ENCODE measurements around the gene OGDH. TPM values are rescaled to one million over a fixed set of nuclear protein-coding genes. Genes with fewer than 3 reads are reported as not detected.

The OGDH gene
- 10 to 100 TPM; 36.1 to 46.1 TPM for total RNA-seq

DNA sequence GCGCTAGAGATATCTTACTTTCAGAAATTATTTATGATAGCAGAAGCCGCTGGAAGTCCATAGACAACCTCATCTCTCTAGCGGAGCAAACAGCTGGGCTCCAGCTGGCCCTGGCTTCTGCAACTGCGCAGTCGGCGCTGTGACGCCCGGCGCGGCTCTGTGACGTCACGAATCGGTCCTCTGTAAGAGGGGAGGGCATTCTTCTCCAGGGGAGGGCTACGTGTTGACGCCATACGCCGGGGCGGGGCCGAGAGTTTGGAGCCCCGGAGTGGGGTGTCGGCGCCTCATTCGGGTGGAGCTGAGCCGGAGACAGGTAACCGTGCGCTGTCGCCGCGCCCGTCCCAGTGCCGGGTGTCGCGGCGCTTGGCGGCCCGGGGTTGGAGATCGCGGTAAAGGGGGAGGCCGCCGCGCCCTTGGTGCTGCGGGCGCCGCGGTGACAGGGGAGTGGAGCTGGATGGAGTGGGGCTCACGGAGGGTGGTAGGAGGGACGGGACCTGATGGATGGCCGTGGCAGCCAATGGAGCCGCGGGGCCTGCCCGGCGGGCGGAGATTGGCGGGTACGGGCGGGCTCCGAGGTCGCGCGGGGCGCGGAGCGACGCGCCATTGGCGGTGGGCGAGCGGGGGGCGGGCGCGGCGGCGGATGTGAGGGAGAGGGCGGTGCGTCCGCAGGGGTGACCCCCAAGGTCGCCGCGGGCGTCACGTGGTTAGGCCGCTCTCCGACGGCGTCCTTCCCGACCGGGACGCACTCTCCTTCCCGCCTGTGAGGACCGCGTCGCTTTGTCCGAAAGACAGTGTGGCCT is at the start of gene OGDH:
OGDH (plus strand) TSS at position 287 of the 800 bp plus-strand sequence. CDS start 17,717 bp downstream, outside the sequence.
- TF ChIP-seq CTCF (IDR thresholded peaks at IDR 0.05) (peak in 2 of 7 experiments; percentile 16 to 28), POLR2A (IDR thresholded peaks at IDR 0.05) (peak; percentile 90 to 97 (median 95))
- 0% methylated on average over 2 to 57 of the region's 93 CpGs for WGBS, 2 donors

DNA sequence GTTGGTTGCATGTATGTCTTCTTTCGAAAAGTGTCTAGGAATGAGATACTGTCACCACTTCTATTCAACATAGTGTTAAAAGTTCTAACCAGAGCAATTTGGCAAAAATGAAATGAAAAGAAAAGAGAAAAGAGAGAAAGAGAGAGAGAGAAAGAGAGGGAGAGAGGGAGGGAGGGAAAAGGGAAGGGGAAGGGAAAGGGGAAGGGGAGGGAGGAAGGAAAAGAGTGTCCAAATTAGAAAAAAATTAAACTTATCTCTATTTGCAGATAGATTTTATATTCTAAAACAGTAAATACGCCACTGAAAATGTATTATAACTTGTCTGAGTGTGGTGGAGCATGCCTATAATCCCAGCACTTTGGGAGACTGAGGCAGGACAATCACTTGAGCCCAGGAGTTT is 48.9 kb upstream of the OGDH start:
- intact Hi-C loops (cut with DNase I), result no loop called here
- ATAC-seq (no peak), DNase-seq (no peak)
- Histone ChIP-seq H3K27ac (no peak overlapping the region), H3K9me3 (no peaks in the 10 kb centered on the region), H3K4me1 (peaks cover 6% of the 10 kb centered on the region), H3K4me3 (no peak overlapping the region), H3K36me3 (replicated peaks in 1 of 2; ENCODE audit: insufficient read depth in 1 of 2, low read depth in 2 of 2) (no peaks in the 10 kb centered on the region), H3K27me3 (no peaks in the 10 kb centered on the region)
- no peak for TF ChIP-seq CTCF (IDR thresholded peaks at IDR 0.05)
- no peak for TF ChIP-seq POLR2A (IDR thresholded peaks at IDR 0.05)
- WGBS, 2 donors, result 63 to 70% methylated on average over 2 of the region's 2 CpGs

More for the DNA sequence above, at the start of gene OGDH:
- Histone ChIP-seq H3K36me3 (replicated peaks in 1 of 2; ENCODE audit: insufficient read depth in 1 of 2, low read depth in 2 of 2) (no peaks in the 10 kb centered on the region), H3K9me3 (no peaks in the 10 kb centered on the region), H3K27me3 (no peaks in the 10 kb centered on the region), H3K4me1 (peaks cover 25% of the 10 kb centered on the region), H3K27ac (peak within 1 kb of the TSS; percentile 98 to 99 (median 98)), H3K4me3 (peak within 1 kb of the TSS; percentile 73 to 98)
- ATAC-seq, result peak; percentile 96
- intact Hi-C loops (cut with DNase I), result loop anchor here (10.0 kb wide), 1 partner anchor 138 kb away; the partner anchor contains the start of gene ZMIZ2
- peak; percentile 99 for DNase-seq

- Histone ChIP-seq H3K4me3 (no peak overlapping the region), H3K4me1 (peaks cover 7% of the 10 kb centered on the region), H3K27me3 (no peaks in the 10 kb centered on the region), H3K27ac (no peak overlapping the region), H3K9me3 (no peaks in the 10 kb centered on the region), H3K36me3 (replicated peaks in 1 of 2; ENCODE audit: insufficient read depth in 1 of 2, low read depth in 2 of 2) (no peaks in the 10 kb centered on the region)
- 69 to 85% methylated on average over 4 of the region's 4 CpGs for WGBS, 2 donors
- DNase-seq (no peak), ATAC-seq (no peak)
- intact Hi-C loops (cut with DNase I), result no loop called here
- TF ChIP-seq POLR2A (IDR thresholded peaks at IDR 0.05) (no peak), CTCF (IDR thresholded peaks at IDR 0.05) (no peak)
Measured at GRCh38 chr7:44559485-44559884, 46.9 kb upstream of the OGDH start.

GRCh38 chr7:44561481-44561880 is 44.9 kb upstream of the OGDH start:
- H3K9me3 ChIP-seq, result no peaks in the 10 kb centered on the region
- TF ChIP-seq CTCF (IDR thresholded peaks at IDR 0.05) (no peak), POLR2A (IDR thresholded peaks at IDR 0.05) (no peak)
- H3K36me3 ChIP-seq (replicated peaks in 1 of 2; ENCODE audit: insufficient read depth in 1 of 2, low read depth in 2 of 2), result peaks cover 0 to 3% of the 10 kb centered on the region in 2 donors
- H3K4me1 ChIP-seq, result peaks cover 7% of the 10 kb centered on the region
- intact Hi-C loops (cut with DNase I), result loop anchor here (10.0 kb wide), 1 partner anchor 327 kb away; no protein-coding TSS in a partner anchor
- ATAC-seq (no peak), DNase-seq (no peak)
- no peaks in the 10 kb centered on the region for H3K27me3 ChIP-seq
- 67 to 83% methylated on average over 6 of the region's 6 CpGs for WGBS, 2 donors
- H3K4me3 ChIP-seq, result no peak overlapping the region
- H3K27ac ChIP-seq, result no peak overlapping the region
